WTC11 (cell line): Measurements from ENCODE around the gene STOM. TPM values are rescaled to one million over a fixed set of nuclear protein-coding genes. Genes with fewer than 3 reads are reported as not detected.

Source experiments
- ATAC-seq: fragments of 200-7000 bp; cut with Tn5 transposase; 2 replicates; pipeline ENCODE4 v1.10.0; 2021; ENCODE audit warnings: mild to moderate bottlenecking, moderate library complexity
- CTCF ChIA-PET: fragments of 300-600 bp; sonication (Branson Sonifier 250); formaldehyde crosslinking; loops from one replicate; lab custom pipeline; 2021; ENCODE audit warnings: antibody characterized with exemption; lab: Charles Lee
- POLR2A ChIA-PET: fragments of 350-600 bp; sonication (Branson Sonifier 250); formaldehyde crosslinking; loops from one replicate; lab custom pipeline; 2021; ENCODE audit warnings: antibody characterized with exemption; lab: Charles Lee
- DNase-seq: peaks from one replicate; pipeline ENCODE4 v3.0.0; 2021; ENCODE audit warnings: low spot score
- H3K27ac Mint-ChIP-seq: 2 replicates; pipeline ENCODE4 v1.8.0; 2021; ENCODE audit warnings: mixed read lengths
- H3K27me3 Mint-ChIP-seq: 2 replicates; pipeline ENCODE4 v1.8.0; 2021; ENCODE audit warnings: low read depth, mild to moderate bottlenecking, moderate library complexity, mixed read lengths
- H3K36me3 Mint-ChIP-seq: 2 replicates; pipeline ENCODE4 v1.8.0; 2021; ENCODE audit warnings: mixed read lengths
- H3K4me1 Mint-ChIP-seq: 2 replicates; pipeline ENCODE4 v1.8.0; 2022; ENCODE audit warnings: mixed read lengths
- H3K4me3 Mint-ChIP-seq: 2 replicates; pipeline ENCODE4 v1.8.0; 2021; ENCODE audit warnings: mild to moderate bottlenecking, moderate library complexity, mixed read lengths
- H3K9me3 Mint-ChIP-seq: 2 replicates; pipeline ENCODE4 v1.8.0; 2021; ENCODE audit warnings: mixed read lengths
- AR ChIP-seq: fragments of 250-450 bp; sonication (Bioruptor Pico); IDR thresholded peaks from 2 replicates; pipeline ENCODE4 v1.9.0; 2021; ENCODE audit warnings: mild to moderate bottlenecking
- ERG ChIP-seq: fragments of 250-450 bp; sonication (Bioruptor Pico); IDR thresholded peaks from 2 replicates; pipeline ENCODE4 v1.8.0; 2021; ENCODE audit warnings: mild to moderate bottlenecking
- ETV6 ChIP-seq: sonication (generic); formaldehyde crosslinking; IDR thresholded peaks from 2 replicates; pipeline ENCODE4 v1.8.1; 2022; ENCODE audit warnings: mild to moderate bottlenecking, missing genetic modification reagents
- NR2C2 ChIP-seq: sonication (generic); formaldehyde crosslinking; IDR thresholded peaks from 2 replicates; pipeline ENCODE4 v1.8.0; 2022; ENCODE audit warnings: mild to moderate bottlenecking, missing genetic modification reagents
- SOX15 ChIP-seq: fragments of 250-450 bp; sonication (Bioruptor Pico); IDR thresholded peaks from 2 replicates; pipeline ENCODE4 v1.9.0; 2021; ENCODE audit warnings: mild to moderate bottlenecking
- ZNF396 ChIP-seq: fragments of 250-450 bp; sonication (Bioruptor Pico); IDR thresholded peaks from 2 replicates; pipeline ENCODE4 v1.8.0; 2021; ENCODE audit warnings: mild to moderate bottlenecking, moderate library complexity, borderline replicate concordance
- total RNA-seq: library from RNA; stranded (reverse); gene quantifications from 3 replicates; pipeline ENCODE4 v1.2.3, GENCODE V29; 2021
- TF ChIP-seq, protein P1 (sequence below): fragments of 250-450 bp; sonication (Bioruptor Pico); IDR thresholded peaks from 2 replicates; pipeline ENCODE4 v1.9.0; 2021; ENCODE audit warnings: mild to moderate bottlenecking, borderline replicate concordance

The STOM gene
- total RNA-seq, 1 experiment from 2014 or later, result 32.9 TPM

GRCh38 chr9:121324316-121324715 is 45.7 kb downstream of the STOM start:
- Mint-ChIP-seq H3K27me3 (no peaks in the 10 kb centered on the region), H3K27ac (no peak overlapping the region; the same call in 1 of the 2 replicates), H3K36me3 (peaks cover 8% of the 10 kb centered on the region), H3K4me3 (no peak overlapping the region), H3K9me3 (peaks cover 5% of the 10 kb centered on the region; the same call in 1 of the 2 replicates), H3K4me1 (no peaks in the 10 kb centered on the region)
- POLR2A ChIA-PET, result no interaction called here
- no peak for DNase-seq
- TF ChIP-seq, protein P1, sequence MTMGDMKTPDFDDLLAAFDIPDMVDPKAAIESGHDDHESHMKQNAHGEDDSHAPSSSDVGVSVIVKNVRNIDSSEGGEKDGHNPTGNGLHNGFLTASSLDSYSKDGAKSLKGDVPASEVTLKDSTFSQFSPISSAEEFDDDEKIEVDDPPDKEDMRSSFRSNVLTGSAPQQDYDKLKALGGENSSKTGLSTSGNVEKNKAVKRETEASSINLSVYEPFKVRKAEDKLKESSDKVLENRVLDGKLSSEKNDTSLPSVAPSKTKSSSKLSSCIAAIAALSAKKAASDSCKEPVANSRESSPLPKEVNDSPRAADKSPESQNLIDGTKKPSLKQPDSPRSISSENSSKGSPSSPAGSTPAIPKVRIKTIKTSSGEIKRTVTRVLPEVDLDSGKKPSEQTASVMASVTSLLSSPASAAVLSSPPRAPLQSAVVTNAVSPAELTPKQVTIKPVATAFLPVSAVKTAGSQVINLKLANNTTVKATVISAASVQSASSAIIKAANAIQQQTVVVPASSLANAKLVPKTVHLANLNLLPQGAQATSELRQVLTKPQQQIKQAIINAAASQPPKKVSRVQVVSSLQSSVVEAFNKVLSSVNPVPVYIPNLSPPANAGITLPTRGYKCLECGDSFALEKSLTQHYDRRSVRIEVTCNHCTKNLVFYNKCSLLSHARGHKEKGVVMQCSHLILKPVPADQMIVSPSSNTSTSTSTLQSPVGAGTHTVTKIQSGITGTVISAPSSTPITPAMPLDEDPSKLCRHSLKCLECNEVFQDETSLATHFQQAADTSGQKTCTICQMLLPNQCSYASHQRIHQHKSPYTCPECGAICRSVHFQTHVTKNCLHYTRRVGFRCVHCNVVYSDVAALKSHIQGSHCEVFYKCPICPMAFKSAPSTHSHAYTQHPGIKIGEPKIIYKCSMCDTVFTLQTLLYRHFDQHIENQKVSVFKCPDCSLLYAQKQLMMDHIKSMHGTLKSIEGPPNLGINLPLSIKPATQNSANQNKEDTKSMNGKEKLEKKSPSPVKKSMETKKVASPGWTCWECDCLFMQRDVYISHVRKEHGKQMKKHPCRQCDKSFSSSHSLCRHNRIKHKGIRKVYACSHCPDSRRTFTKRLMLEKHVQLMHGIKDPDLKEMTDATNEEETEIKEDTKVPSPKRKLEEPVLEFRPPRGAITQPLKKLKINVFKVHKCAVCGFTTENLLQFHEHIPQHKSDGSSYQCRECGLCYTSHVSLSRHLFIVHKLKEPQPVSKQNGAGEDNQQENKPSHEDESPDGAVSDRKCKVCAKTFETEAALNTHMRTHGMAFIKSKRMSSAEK (CRISPR knock-in tag), result no peak
- TF ChIP-seq ZNF396 (CRISPR knock-in tag), result no peak
- TF ChIP-seq AR (CRISPR knock-in tag), result no peak
- TF ChIP-seq NR2C2, result no peak
- no peak for ATAC-seq
- CTCF ChIA-PET, result no interaction called here

DNA sequence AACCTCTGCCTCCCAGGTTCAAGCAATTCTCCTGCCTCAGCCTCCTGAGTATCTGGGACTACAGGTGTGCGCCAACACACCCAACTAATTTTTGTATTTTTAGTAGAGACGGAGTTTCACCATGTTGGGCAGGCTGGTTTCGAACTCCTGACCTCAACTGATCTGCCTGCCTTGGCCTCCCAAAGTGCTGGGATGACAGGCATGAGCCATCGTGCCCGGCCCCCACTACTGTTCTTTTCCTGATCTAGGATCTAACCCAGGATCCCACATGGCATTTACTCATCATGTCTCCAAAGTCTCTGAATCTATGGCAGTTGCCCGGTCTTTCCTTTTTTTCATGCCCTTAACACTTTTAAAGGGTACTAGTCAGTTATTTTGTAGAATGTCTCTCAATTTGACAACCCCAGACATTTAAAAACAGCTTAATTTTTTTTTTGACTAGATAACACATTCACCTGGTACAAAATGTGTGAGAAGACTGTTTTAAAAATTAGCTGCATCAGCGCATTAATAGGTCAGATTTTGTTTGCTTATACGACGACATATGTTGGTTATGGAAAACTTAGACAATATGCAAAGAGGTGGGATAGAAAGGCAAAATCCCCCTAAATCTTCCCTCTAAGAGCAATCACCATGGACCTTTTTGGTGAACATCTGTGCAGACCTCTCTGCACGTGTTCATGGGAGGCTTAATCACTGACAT is 46.5 kb downstream of the STOM start:
- ChIA-PET POLR2A (no interaction called here), CTCF (no interaction called here)
- no peaks in the 10 kb centered on the region for H3K4me1 Mint-ChIP-seq
- no peak overlapping the region; the same call in 1 of the 2 replicates for H3K27ac Mint-ChIP-seq
- peaks cover 8% of the 10 kb centered on the region for H3K36me3 Mint-ChIP-seq
- H3K27me3 Mint-ChIP-seq, result no peaks in the 10 kb centered on the region
- peaks cover 5% of the 10 kb centered on the region; the same call in 1 of the 2 replicates for H3K9me3 Mint-ChIP-seq
- no peak for ATAC-seq
- DNase-seq, result no peak
- H3K4me3 Mint-ChIP-seq, result no peak overlapping the region
- TF ChIP-seq, protein P1 (CRISPR knock-in tag), result no peak
- TF ChIP-seq ERG (CRISPR knock-in tag) (no peak), SOX15 (CRISPR knock-in tag) (no peak), ETV6 (no peak)
